GM18873 (cell line): ENCODE measurements around the gene OR10AD1.
A peak's percentile ranks its signal among the peaks of the same experiment; 100 is the strongest.
"Not testable (repeated sequence)": the region's sequence is repeated elsewhere in the genome, so short reads cannot be mapped to it uniquely, and the experiment has no call there.

Source experiments
- ATAC-seq: cut with Tn5 transposase; IDR thresholded peaks from one replicate; pipeline ENCODE4 v1.9.1; 2021; ENCODE audit warnings: mild to moderate bottlenecking, moderate library complexity, moderate number of reproducible peaks; ENCODE audit not compliant: unreplicated experiment, low FRiP score

The OR10AD1 gene, protein sequence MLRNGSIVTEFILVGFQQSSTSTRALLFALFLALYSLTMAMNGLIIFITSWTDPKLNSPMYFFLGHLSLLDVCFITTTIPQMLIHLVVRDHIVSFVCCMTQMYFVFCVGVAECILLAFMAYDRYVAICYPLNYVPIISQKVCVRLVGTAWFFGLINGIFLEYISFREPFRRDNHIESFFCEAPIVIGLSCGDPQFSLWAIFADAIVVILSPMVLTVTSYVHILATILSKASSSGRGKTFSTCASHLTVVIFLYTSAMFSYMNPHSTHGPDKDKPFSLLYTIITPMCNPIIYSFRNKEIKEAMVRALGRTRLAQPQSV

DNA sequence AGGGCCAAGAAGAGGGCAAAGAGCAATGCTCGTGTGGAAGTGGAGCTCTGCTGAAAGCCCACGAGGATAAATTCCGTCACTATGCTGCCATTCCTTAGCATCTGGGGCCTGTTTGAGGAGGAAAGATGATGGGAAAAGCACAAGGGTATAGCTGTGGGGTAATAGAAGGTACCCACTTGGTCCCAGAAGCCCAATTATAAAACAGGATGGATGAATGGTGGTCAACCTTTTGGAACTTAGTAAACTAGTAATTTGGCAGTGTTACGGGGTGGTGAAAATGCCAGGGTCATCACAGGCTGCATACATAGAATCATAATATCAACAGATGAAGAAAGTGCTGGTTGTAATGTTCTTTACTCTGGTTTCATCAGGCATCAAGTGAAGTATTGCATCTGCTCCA, at the start of gene OR10AD1:
TSS of gene OR10AD1 (minus strand) at position 101 of the 400 bp plus-strand sequence. CDS start at position 101, 0 bp downstream.
- ATAC-seq, result no peak

DNA sequence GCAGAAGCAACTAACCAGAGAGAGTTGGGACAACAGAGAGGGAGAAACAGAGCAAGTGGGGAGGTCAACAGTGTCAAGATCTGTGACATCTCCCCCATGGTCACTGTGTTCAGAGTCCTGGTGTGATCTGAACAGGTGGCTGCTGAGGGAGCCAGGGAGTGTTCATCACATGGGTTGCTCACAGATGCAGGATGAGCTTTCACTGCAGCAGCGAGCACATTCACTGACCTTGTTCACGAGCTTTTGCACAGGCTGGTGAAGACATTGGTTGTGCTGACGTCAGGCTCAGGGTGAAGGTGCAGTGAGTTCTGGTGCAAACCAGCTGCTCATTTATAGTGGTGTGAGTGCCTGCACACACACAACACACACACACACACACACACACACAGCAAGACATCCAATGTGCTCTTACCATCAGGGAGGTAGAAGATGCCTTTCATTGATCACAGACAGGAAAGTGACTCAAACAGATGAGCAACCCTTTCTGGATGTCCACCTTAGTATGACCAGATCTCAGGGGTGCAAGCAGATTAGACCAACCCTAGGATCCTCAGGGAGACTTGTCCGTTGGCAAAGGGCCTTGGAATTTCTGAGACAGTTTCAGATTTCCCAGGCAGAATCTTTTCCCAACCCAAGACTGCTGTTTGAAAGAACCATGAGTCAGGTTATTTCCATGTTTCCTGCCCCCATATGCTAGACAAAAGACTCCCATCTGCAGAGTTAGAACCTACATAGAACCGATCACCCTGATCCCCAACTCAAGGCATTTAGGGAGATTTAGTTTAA, 44.3 kb upstream of the OR10AD1 start:
- no peak for ATAC-seq

DNA sequence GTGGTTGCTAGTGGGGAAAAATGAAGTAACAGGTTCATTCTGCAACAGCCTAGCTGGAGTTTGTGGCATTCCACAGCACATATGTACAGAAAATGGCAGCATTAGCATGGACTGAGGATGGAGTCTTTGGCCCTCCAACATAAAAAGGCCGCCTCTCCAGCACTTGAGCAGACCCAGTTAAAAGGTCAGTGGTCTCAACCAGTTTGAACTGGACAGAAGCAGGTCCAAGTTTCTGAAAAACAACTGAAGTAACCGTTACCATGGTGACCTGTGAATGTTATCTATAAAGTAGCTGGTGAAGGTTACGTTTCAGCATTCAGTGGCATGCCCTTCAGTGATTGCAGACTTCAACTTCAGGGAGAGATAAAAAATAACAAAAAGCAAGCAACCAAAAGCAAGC, 34.1 kb upstream of the OR10AD1 start:
- no peak for ATAC-seq

DNA sequence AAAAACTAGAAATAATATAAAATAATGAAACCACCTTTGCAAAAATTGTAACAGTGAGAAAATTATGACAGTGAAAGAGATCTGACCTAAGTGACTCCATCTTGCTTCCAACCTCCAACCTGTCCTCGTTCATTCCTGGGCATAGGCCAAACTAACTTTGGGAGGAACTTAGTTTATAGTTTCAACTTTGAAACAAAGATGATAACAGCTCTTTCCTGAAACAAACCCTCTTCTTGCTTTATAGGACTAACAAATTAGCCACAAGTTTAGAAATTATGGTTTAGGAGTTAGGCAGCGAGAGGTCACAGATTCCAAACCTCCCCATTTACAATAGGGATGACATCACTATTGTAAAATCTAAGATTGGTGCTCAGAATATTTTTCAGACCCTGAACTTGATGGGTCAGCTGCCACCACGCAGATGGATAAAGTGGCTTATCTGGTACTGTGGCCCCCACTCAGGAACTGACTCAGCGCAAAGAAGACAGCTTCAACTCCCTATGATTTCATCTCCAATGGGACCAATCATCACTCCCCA, 32.8 kb upstream of the OR10AD1 start:
- ATAC-seq, result no peak

DNA sequence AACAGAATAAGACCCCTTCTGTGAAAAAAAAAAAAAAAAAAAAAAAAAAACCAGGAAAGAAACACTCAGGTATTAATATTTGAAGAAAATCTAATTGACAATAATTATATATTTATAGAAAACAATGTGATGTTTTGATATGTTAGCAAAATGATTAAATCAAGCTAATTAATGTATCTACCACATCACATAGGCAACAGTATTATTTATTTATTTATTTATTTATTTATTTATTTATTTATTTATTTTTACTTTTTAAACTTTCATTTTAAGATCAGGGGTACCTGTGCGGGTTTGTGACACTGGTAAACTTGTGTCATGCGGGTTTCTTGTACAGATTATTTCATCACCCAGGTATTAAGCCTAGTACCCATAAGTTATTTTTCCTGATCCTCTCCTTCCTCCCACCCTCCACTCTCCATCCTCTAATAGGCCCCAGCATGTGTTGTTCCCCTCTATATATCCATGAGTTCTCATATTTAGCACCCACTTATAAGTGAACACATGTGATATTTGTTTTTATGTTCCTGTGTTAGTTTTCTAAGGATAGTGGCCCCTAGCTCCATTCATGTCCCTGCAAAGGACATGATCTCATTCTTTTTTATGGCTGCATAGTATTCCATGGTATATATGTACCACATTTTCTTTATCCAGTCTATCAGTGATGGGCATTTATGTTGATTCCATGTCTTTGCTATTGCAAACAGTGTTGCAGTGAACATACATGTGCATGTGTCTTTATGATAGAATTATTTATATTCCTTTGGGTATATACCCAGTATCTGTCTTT, 28.3 kb upstream of the OR10AD1 start:
- ATAC-seq, result not testable (repeated sequence)

DNA sequence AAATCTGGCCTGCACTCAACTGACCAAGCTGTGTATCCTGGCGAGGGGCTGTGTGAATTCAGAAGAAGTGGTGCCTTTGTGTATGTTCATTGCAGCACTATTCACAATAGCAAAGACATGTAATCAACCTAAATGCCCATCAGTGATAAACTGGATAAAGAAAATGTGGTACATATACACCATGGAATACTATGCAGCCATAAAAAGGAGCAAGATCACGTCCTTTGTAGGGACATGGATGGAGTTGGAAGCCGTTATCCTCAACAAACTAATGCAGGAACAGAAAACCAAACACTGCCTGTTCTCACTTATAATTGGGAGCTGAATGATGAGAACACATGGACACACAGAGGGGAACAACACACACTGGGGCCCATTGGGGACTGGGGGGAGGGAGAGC, 21.4 kb upstream of the OR10AD1 start:
- ATAC-seq, result not testable (repeated sequence)

DNA sequence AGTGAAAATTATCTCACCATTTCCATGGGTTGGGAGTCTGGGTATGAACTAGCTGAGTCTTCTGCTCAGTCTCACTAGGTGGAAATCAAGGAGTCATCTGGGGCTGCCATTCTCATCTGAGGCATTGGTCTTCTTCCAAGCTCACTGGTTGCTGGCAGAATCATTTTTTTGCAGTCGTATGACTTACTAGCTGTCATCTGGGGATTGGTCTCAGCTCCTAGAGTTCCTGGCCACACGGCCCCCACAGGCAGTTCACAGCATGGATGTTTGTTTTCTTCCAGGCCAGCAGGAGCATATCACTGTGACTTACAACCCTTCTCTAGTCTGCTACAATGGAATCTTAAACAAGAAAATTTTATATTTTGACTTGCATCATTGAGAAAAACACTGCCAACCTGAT, 18.6 kb upstream of the OR10AD1 start:
- ATAC-seq, result no peak

DNA sequence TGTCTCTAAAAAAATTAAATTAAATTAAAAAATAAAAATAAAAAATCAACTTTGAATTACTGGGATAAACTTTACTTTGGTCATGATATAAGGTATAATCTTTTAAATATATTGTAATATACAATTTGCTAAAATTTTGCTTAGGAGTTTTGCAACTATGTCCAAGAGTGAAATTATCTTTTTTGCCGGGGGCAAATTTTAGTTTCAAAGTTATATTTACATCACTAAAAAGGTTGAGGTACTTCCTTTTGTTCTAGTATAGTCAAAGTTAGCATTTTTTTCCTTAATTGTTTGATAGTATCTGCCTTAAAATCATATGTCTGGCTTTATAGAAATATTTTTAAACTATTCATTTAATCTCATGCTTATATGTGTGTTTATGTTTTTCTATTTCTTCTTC, 17.6 kb upstream of the OR10AD1 start:
- no peak for ATAC-seq

DNA sequence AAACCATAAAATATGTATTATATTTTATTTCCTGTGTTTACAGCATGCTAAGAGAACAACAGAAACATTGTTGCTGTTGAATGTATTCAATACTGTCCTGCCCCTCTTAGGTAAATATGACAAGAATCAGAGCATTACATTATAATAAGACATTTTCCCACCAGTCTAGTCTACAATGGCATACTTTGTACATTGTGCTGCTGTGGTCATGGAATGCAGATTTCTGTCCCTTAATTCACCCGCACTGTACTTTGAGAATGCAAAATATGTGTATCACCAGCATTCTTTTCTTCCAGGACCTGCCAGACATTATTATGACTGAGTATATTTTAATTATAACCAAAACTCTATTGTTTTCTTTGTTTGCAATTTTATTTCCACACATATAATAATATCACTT, 16.5 kb upstream of the OR10AD1 start:
- ATAC-seq, result no peak

DNA sequence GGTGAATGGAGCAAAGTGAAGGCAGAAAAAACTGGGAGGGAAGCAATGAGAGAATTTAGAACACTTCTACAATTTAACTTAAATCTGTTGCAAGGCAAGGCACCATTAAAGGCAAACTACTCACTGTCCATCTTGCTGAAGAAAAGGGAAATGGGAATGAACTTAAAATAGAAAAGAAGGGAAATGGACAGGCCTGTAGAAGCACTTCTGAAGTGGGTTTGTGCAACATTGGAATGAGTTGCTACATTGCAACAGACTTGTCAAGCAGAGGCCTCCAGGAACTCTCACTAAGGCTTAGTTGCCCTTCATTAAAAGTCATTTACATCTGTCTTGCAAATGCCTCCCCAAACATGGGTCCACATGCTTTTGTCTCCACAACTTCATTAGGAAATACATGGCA, 13.7 kb upstream of the OR10AD1 start:
- no peak for ATAC-seq

DNA sequence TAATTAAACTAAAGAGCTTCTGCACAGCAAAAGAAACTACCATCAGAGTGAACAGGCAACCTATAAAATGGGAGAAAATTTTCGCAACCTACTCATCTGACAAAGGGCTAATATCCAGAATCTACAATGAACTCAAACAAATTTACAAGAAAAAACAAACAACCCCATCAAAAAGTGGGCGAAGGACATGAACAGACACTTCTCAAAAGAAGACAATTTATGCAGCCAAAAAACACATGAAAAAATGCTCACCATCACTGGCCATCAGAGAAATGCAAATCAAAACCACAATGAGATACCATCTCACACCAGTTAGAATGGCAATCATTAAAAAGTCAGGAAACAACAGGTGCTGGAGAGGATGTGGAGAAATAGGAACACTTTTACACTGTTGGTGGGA, 6.4 kb upstream of the OR10AD1 start:
- not testable (repeated sequence) for ATAC-seq

DNA sequence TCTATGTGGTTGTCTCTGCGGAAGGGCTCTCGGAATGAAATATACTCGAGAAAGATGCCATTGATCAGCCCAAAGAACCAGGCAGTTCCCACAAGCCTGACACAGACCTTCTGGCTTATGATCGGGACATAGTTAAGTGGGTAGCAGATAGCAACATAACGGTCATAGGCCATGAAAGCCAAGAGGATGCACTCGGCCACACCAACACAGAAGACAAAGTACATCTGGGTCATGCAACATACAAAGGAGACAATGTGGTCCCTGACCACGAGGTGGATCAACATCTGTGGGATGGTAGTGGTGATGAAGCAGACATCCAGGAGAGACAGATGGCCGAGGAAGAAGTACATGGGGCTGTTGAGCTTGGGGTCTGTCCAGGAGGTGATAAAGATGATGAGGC, 326 bp downstream of the OR10AD1 start:
- no peak for ATAC-seq

DNA sequence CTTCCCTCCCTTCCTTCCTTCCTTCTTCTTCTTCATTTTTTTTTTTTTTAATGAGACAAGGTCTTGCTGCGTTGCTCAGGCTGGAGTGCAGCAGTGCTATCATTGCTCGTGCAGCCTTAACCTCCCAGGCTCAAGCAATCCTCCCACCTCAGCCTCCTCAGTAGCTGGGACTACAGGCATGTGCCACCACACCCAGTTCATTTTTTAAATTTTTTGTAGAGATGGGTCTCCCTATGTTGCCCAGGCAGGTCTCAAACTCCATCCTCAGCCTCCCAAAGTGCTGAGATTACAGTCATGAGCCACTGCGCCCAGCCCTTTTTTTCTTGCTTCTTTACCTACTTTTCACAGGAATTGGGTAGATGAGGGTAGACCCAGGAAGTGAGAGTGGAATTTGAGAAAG, 1.6 kb downstream of the OR10AD1 start:
- ATAC-seq, result no peak

DNA sequence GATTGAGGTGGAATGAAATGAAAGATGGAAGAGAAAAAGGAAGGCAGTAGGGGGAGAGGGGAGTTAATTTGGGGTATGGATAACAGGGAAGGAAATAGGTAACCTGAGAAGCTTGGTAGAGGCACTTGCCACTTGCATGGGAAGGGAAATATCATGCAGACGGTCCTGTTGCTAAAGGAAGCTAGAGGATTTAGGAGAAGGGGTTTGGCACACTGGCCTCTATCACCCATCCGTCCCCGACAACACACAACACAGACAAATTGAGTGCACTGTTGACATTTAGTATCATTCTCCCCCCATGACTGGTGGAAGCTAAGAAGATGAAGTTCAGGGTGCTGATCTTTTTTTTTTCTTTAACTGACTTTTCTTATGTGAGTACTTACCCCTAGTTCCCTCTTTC, 2.0 kb downstream of the OR10AD1 start:
- no peak for ATAC-seq

DNA sequence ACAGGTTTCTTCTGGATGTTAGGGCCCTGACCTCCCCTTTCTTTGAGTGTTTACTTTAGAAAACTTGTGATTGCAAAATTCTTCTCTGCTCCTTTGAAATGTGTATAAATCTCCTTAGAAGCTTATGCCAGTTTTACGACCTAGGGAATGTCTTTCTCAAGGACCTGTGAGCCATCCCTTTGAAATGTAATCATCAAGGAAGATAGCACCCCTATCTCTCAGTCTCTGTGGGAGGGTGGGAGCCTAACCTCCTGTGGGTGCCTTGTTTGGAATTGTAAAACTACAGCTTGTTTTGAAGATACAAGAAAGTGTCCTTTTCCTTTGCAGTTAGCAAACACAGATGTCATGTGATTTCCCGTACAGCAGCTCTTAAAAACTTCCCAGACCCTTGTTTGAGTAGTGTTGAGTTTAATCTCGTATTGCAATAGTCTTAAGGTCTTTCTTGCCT, 3.3 kb downstream of the OR10AD1 start:
- ATAC-seq, result no peak

DNA sequence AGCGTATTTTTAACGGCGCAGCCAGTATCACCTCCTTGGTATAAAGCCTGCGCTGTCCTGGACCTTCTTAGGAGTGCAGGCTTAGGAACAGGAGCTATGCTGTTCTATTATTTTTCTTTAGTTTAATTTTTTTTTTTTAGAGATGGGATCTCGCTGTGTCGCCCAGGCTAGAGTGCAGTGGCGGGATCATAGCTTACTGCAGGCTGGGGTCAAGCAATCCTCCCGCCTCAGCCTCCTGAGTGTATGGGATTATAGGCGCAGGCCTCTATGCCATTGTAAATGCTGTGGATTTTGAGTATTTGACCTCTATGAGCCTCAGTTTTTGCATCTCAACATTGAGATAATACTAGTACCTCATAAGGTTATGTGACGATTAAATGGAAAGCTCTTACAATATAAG, 4.1 kb downstream of the OR10AD1 start:
- ATAC-seq, result no peak

DNA sequence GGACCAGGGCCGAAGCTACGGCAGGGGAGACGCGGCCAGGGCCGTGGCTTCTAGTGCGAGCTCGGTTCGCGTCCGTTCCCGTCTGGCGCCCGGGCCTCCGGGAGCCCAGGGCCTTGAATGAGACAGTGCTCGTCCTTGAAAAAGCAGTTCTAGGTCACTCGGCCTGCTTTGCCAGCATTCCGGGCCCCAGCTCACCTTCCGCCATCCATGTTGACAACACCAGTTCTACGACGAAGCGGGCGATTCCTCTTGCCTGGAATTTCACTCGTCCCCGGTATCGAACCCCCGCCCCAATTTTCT, 4.5 kb downstream of the OR10AD1 start:
- ATAC-seq, result no peak

DNA sequence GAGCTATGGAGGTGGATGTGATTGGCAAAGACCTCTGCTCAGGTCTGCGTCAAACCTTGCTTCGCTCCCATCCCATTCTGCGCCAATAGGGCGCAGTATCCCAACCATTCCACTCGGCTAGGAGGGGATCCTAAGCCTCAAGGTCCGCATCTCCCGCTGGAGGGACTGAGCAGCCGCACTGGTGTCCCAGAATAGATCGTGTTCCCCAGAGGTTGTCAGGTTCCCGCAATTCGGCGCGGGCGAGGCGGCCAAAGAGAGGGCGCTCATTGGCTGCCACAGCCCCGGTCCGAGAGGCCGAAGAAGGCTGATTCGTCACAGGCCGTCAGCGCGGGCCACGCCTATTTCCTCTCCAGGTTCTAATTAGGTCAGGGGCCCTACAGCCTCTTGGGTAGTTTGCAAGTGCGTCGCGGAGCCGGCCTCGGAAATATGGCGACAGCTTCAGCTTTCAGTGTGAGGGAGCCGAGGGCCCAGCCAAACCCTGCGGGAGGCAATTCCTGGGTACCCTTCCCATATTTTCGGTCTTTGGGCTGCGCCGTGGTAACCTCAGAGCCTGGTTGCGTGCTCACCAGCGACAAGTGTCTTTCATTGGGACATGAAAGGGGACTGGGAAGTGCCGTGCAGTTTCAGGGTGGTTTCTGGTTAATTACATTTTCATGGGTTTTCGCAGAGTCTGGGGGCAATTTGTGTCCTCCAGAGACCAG, 5.0 kb downstream of the OR10AD1 start:
- peak; percentile 99 for ATAC-seq

DNA sequence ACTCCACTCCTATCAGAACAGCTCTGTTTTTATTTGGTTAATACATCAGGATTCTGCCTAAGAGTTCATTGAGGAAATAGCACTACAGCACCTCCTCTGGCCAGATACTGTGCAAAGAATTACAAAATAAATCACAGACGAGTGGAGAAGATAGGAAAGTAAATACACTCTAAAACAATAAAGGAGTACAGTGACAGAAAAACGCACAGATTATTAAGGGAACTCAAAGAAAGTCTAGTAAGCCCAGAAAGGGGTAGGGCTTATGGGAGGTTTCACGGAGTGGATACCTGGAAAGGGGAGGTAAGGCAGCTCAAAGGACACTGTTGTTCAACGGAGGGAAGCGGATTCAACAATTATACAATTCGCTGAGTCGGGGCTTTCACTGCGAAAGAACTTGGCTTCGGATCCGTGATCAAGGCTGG, 5.5 kb downstream of the OR10AD1 start:
- no peak for ATAC-seq

DNA sequence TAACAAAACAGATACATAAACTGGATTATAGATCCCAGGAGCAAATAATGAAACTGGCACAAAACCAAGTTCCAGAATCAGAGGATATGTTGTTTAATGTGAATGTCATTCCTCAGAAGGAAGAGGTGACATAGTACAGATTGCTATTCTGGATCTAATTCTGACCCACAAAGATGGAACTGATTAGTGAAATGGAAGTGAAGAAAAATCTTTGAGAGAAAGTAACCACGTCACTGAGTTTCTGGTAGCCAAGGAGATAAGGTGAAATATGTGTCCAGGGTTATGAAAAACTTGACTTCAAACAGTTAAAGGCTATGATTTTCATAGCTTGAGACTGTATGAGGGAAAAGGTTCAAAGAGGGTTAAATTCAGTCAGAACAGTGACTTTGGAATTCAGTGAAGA, 8.3 kb downstream of the OR10AD1 start:
- no peak for ATAC-seq
